Suprapubic skin (tissue), 4 donors: Measurements from ENCODE around the gene AP1S3. TPM values are rescaled to one million over a fixed set of nuclear protein-coding genes. Genes with fewer than 3 reads are reported as not detected.

Experiments
- DNase-seq, 2 donors: peaks; one replicate each; pipeline ENCODE4 v3.0.0-alpha.2; 2019; ENCODE audit warnings: low spot score in 2 of 2
- H3K27ac ChIP-seq: fragments of 200-600 bp; sonication (generic); one replicate; pipeline ENCODE4 v1.5.1; 2019
- H3K27me3 ChIP-seq: fragments of 200-600 bp; sonication (generic); one replicate; pipeline ENCODE4 v1.5.1; 2019
- H3K36me3 ChIP-seq: fragments of 200-600 bp; sonication (generic); one replicate; pipeline ENCODE4 v1.5.1; 2019
- H3K4me1 ChIP-seq: fragments of 200-600 bp; sonication (generic); one replicate; pipeline ENCODE4 v1.5.1; 2019
- H3K4me3 ChIP-seq: fragments of 200-600 bp; sonication (generic); one replicate; pipeline ENCODE4 v1.5.1; 2019; ENCODE audit warnings: mild to moderate bottlenecking
- H3K9me3 ChIP-seq: fragments of 200-600 bp; sonication (generic); one replicate; pipeline ENCODE4 v1.5.1; 2019
- CTCF ChIP-seq, 2 donors: fragments of 200-600 bp in 1 of 2; fragments of 450-650 bp in 1 of 2; sonication (generic) in 1 of 2; IDR thresholded peaks; one replicate each; pipeline ENCODE4 v1.5.1; 2016 to 2019; ENCODE audit warnings: antibody characterized with exemption in 2 of 2, mild to moderate bottlenecking in 1 of 2, moderate library complexity in 1 of 2
- EP300 ChIP-seq: sonication (generic); formaldehyde crosslinking; IDR thresholded peaks from one replicate; pipeline ENCODE4 v1.6.1; 2017; ENCODE audit warnings: antibody characterized with exemption
- POLR2A ChIP-seq, 2 donors: fragments of 450-650 bp; IDR thresholded peaks; one replicate each; pipeline ENCODE4 v1.6.1; 2017; ENCODE audit warnings: antibody characterized with exemption in 2 of 2, mild to moderate bottlenecking in 2 of 2, moderate library complexity in 2 of 2
- POLR2AphosphoS5 ChIP-seq, 3 donors: sonication (generic); formaldehyde crosslinking; IDR thresholded peaks; one replicate each; pipeline ENCODE4 v1.6.1; 2017; ENCODE audit warnings: antibody characterized with exemption in 3 of 3
- WGBS: methylation state at CpG from one replicate; pipeline ENCODE4 v1.1.5; 2018; 5-methylcytosine and 5-hydroxymethylcytosine counted together
- total RNA-seq, 4 donors: library from RNA; depleted of rRNA; stranded (reverse); fragments of >200 nt; gene quantifications; one replicate each; pipeline ENCODE4 v1.1.0, GENCODE V29; 2016

The AP1S3 gene
- total RNA-seq, 4 donors from 2014 or later: 0.72 to 8.4 (median 3.1) TPM

DNA sequence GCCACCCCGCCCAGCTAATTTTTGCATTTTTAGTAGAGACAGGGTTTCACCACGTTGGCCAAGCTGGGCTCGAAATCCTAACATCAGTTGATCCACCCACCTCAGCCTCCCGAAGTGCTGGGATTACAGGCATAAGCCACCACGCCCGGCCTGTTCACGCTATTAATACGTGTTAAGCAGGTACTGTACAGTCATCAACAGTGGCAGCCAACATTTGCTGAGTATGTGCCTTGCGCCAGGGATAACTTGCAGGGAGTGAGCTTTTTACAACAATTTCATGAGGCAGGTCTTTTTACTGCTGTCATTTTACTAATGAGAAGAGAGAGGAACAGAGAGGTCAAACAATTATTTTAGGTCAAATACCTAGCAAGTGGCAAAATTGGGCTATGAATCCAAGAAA is 115.2 kb downstream of the AP1S3 start:
- no peak for DNase-seq
- H3K4me3 ChIP-seq: no peak overlapping the region
- 71% methylated on average over 9 of the region's 9 CpGs for WGBS
- H3K9me3 ChIP-seq: no peaks in the 10 kb centered on the region
- no peaks in the 10 kb centered on the region for H3K36me3 ChIP-seq
- no peak overlapping the region for H3K27ac ChIP-seq
- H3K4me1 ChIP-seq: peaks cover 8% of the 10 kb centered on the region
- no peaks in the 10 kb centered on the region for H3K27me3 ChIP-seq
- no peak for TF ChIP-seq CTCF (IDR thresholded peaks at IDR 0.05)
- TF ChIP-seq POLR2A (IDR thresholded peaks at IDR 0.05): no peak
- TF ChIP-seq POLR2AphosphoS5 (IDR thresholded peaks at IDR 0.05): no peak
- TF ChIP-seq EP300: no peak

GRCh38 chr2:223721746-223722145 is 115.6 kb downstream of the AP1S3 start:
- Histone ChIP-seq H3K4me3 (no peak overlapping the region), H3K27me3 (no peaks in the 10 kb centered on the region), H3K4me1 (peaks cover 8% of the 10 kb centered on the region), H3K9me3 (no peaks in the 10 kb centered on the region), H3K27ac (no peak overlapping the region), H3K36me3 (no peaks in the 10 kb centered on the region)
- TF ChIP-seq EP300: no peak
- 90% methylated on average over 5 of the region's 5 CpGs for WGBS
- no peak for DNase-seq

GRCh38 chr2:223720367-223720766 is 117.0 kb downstream of the AP1S3 start:
- 84% methylated on average over 1 of the region's 1 CpG for WGBS
- H3K4me3 ChIP-seq: no peak overlapping the region
- DNase-seq: no peak
- TF ChIP-seq CTCF (IDR thresholded peaks at IDR 0.05) (no peak), POLR2AphosphoS5 (IDR thresholded peaks at IDR 0.05) (no peak)
- H3K27ac ChIP-seq: no peak overlapping the region
- H3K27me3 ChIP-seq: no peaks in the 10 kb centered on the region
- peaks cover 1% of the 10 kb centered on the region for H3K4me1 ChIP-seq
- H3K36me3 ChIP-seq: no peaks in the 10 kb centered on the region
- H3K9me3 ChIP-seq: no peaks in the 10 kb centered on the region

DNA sequence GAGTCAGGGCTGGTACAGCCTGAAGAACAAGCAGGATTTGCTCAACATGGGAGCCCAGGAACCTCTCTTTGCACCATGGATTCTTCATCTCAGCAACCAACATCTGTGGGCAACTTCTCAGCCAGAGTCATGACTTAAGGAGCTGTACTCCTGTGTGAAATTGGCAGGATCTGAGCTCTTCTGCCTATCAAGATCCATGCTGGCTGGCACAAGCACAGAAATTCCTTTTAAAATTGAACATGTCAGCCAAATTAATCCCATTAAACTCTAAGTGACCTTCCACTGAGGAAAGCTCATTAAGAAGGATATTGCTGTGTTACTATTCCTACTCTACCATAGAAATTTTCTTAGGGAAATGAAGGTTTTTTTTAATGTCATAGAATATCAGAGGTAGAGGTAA is 124.7 kb downstream of the AP1S3 start:
- no peaks in the 10 kb centered on the region for H3K36me3 ChIP-seq
- H3K4me1 ChIP-seq: no peaks in the 10 kb centered on the region
- H3K4me3 ChIP-seq: no peak overlapping the region
- TF ChIP-seq CTCF (IDR thresholded peaks at IDR 0.05) (no peak), POLR2AphosphoS5 (IDR thresholded peaks at IDR 0.05) (no peak), POLR2A (IDR thresholded peaks at IDR 0.05) (no peak), EP300 (no peak)
- H3K27ac ChIP-seq: no peak overlapping the region
- DNase-seq: no peak
- no peaks in the 10 kb centered on the region for H3K9me3 ChIP-seq
- no peaks in the 10 kb centered on the region for H3K27me3 ChIP-seq

DNA sequence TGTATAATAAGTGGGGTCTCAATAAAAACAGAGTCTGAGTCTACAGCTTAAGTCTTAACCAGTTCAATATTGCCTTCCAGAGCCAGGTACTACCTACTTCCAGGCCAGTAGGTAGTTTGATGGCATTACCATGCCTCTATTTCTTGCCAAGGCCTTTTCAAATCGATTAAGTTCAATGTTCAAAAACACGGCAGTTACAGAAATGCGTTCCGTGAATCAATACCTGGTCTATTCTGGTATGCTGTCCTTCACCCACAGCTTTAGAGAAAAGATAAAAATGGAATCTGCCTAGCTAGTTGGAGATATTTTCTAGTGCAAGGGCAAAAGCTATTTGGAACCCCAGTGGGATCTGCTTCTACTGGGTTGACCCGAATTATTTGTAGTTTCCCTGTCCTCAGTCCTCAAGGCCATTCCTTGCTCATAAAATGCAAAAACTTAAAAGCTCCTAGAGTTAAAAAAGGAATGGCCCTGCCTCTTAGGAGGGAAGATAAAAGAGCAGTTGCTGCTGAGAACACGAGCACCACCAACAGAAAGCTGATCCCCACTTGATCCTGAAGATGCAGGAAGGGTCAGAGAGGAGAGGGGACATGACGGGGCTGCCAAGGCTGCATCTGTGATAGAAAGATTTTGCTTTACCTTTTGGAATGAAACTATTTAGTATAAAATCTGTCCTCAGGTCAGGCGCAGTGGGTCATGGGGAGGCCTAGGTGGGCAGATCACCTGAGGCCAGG is 125.6 kb downstream of the AP1S3 start:
- TF ChIP-seq POLR2AphosphoS5 (IDR thresholded peaks at IDR 0.05) (no peak), POLR2A (IDR thresholded peaks at IDR 0.05) (no peak), CTCF (IDR thresholded peaks at IDR 0.05) (no peak), EP300 (no peak)
- 93% methylated on average over 8 of the region's 8 CpGs for WGBS

More for the DNA sequence above, 125.6 kb downstream of the AP1S3 start:
- no peak for DNase-seq
- H3K9me3 ChIP-seq: no peaks in the 10 kb centered on the region
- H3K27me3 ChIP-seq: no peaks in the 10 kb centered on the region
- no peaks in the 10 kb centered on the region for H3K36me3 ChIP-seq
- H3K27ac ChIP-seq: no peak overlapping the region
- no peak overlapping the region for H3K4me3 ChIP-seq
- no peaks in the 10 kb centered on the region for H3K4me1 ChIP-seq

Other genes starting within 250 kb of the AP1S3 start
- gene SCG2, start 235.2 kb downstream of the AP1S3 start, total RNA-seq: not detected
- 10 to 100 TPM; 20.2 to 39.8 (median 32.6) TPM for gene WDFY1, start 107.8 kb upstream of the AP1S3 start, total RNA-seq
- 10 to 100 TPM; 16.2 to 29.9 (median 24.3) TPM for gene MRPL44, start 119.9 kb upstream of the AP1S3 start, total RNA-seq
- 10 to 100 TPM in 2 of 4 donors, 1 to 10 TPM in 2; 7.0 to 16.5 (median 10.0) TPM for gene SERPINE2, start 201.7 kb upstream of the AP1S3 start, total RNA-seq